ENCODE data around the gene PACSIN1.
A peak's percentile ranks its signal among the peaks of the same experiment; 100 is the strongest.

Gene PACSIN1

GRCh38 chr6:34516391-34517324 is 50.8 kb downstream of the PACSIN1 start:
- DNase-seq = no peak

- no peak for DNase-seq
These were observed 51.6 kb downstream of the PACSIN1 start for GRCh38 chr6:34517461-34517881.

- no peak for DNase-seq
These were observed 52.1 kb downstream of the PACSIN1 start for GRCh38 chr6:34517966-34518365.

GRCh38 chr6:34518669-34519365 is 52.9 kb downstream of the PACSIN1 start:
- no peak for DNase-seq

- DNase-seq = no peak
These were observed 54.2 kb downstream of the PACSIN1 start for GRCh38 chr6:34519971-34520644.

- no peak for DNase-seq
These were observed 55.0 kb downstream of the PACSIN1 start for GRCh38 chr6:34520645-34521462.

GRCh38 chr6:34521463-34522285 is 55.8 kb downstream of the PACSIN1 start:
- DNase-seq = no peak

GRCh38 chr6:34522761-34523160 is 56.9 kb downstream of the PACSIN1 start:
- DNase-seq = no peak

GRCh38 chr6:34523441-34524206 is 57.7 kb downstream of the PACSIN1 start:
- no peak for DNase-seq

- DNase-seq = no peak
These were observed 58.6 kb downstream of the PACSIN1 start for GRCh38 chr6:34524499-34524898.

- no peak for DNase-seq
These were observed 59.1 kb downstream of the PACSIN1 start for GRCh38 chr6:34524971-34525370.

- no peak for DNase-seq
These were observed 59.7 kb downstream of the PACSIN1 start for GRCh38 chr6:34525431-34526175.

- no peak for DNase-seq
These were observed 60.5 kb downstream of the PACSIN1 start for GRCh38 chr6:34526241-34526972.

- peak; percentile 73 for DNase-seq
These were observed 61.3 kb downstream of the PACSIN1 start for GRCh38 chr6:34526992-34527728.

GRCh38 chr6:34527751-34528670 is 62.1 kb downstream of the PACSIN1 start:
- no peak for DNase-seq

- DNase-seq = no peak
These were observed 63.3 kb downstream of the PACSIN1 start for GRCh38 chr6:34528996-34529664.

Data from NCI-H226 (cell line).